ENCODE results near the gene POLR2L.
A peak's percentile ranks its signal among the peaks of the same experiment; 100 is the strongest.

The POLR2L gene

GRCh38 chr11:842370-843002, at the start of gene POLR2L, which contains the start of gene TSPAN4:
POLR2L (minus strand) TSS chr11:842529; CDS start chr11:842508, 21 bp downstream.
TSPAN4 (plus strand) TSS chr11:842852; CDS start chr11:850305, 7,453 bp downstream.
- Mint-ChIP-seq H3K27ac (peak within 1 kb of the TSS; percentile 85), H3K4me3 (peak within 1 kb of the TSS; percentile 90), H3K36me3 (ENCODE audit: low read depth) (peaks cover 11% of the 10 kb centered on the region), H3K9me3 (no peaks in the 10 kb centered on the region), H3K4me1 (ENCODE audit: low read depth) (peaks cover 10% of the 10 kb centered on the region), H3K27me3 (ENCODE audit: low read depth) (no peaks in the 10 kb centered on the region)
- peak; percentile 87 for DNase-seq (ENCODE audit: low spot score)

- H3K4me3 Mint-ChIP-seq = no peak overlapping the region
- H3K27ac Mint-ChIP-seq = no peak overlapping the region
- peaks cover 3% of the 10 kb centered on the region for H3K36me3 Mint-ChIP-seq (ENCODE audit: low read depth)
These were observed 48.6 kb upstream of the POLR2L start for GRCh38 chr11:890794-891540.

GRCh38 chr11:889687-890475, 47.6 kb upstream of the POLR2L start:
- H3K9me3 Mint-ChIP-seq = no peaks in the 10 kb centered on the region
- H3K36me3 Mint-ChIP-seq (ENCODE audit: low read depth) = peaks cover 3% of the 10 kb centered on the region
- H3K4me3 Mint-ChIP-seq = no peak overlapping the region
- H3K27me3 Mint-ChIP-seq (ENCODE audit: low read depth) = no peaks in the 10 kb centered on the region
- H3K4me1 Mint-ChIP-seq (ENCODE audit: low read depth) = no peaks in the 10 kb centered on the region
- no peak overlapping the region for H3K27ac Mint-ChIP-seq
- DNase-seq (ENCODE audit: low spot score) = no peak

More at GRCh38 chr11:890794-891540, 48.6 kb upstream of the POLR2L start:
- DNase-seq (ENCODE audit: low spot score) = no peak
- no peaks in the 10 kb centered on the region for H3K27me3 Mint-ChIP-seq (ENCODE audit: low read depth)
- H3K9me3 Mint-ChIP-seq = no peaks in the 10 kb centered on the region
- no peaks in the 10 kb centered on the region for H3K4me1 Mint-ChIP-seq (ENCODE audit: low read depth)

- H3K27ac Mint-ChIP-seq = no peak overlapping the region
- no peaks in the 10 kb centered on the region for H3K9me3 Mint-ChIP-seq
- H3K4me1 Mint-ChIP-seq (ENCODE audit: low read depth) = no peaks in the 10 kb centered on the region
- H3K27me3 Mint-ChIP-seq (ENCODE audit: low read depth) = no peaks in the 10 kb centered on the region
- H3K36me3 Mint-ChIP-seq (ENCODE audit: low read depth) = peaks cover 3% of the 10 kb centered on the region
- no peak for DNase-seq (ENCODE audit: low spot score)
- H3K4me3 Mint-ChIP-seq = no peak overlapping the region
These were observed 46.9 kb upstream of the POLR2L start for GRCh38 chr11:889257-889656.

- Mint-ChIP-seq H3K4me1 (ENCODE audit: low read depth) (no peaks in the 10 kb centered on the region), H3K9me3 (no peaks in the 10 kb centered on the region), H3K36me3 (ENCODE audit: low read depth) (peaks cover 3% of the 10 kb centered on the region), H3K4me3 (no peak overlapping the region), H3K27me3 (ENCODE audit: low read depth) (no peaks in the 10 kb centered on the region), H3K27ac (no peak overlapping the region)
- no peak for DNase-seq (ENCODE audit: low spot score)
These were observed 46.2 kb upstream of the POLR2L start for GRCh38 chr11:888310-889212.

GRCh38 chr11:887589-887988, 45.3 kb upstream of the POLR2L start:
- Mint-ChIP-seq H3K27me3 (ENCODE audit: low read depth) (no peaks in the 10 kb centered on the region), H3K9me3 (no peaks in the 10 kb centered on the region), H3K4me1 (ENCODE audit: low read depth) (no peaks in the 10 kb centered on the region), H3K27ac (no peak overlapping the region), H3K36me3 (ENCODE audit: low read depth) (peaks cover 4% of the 10 kb centered on the region), H3K4me3 (no peak overlapping the region)
- no peak for DNase-seq (ENCODE audit: low spot score)

- DNase-seq (ENCODE audit: low spot score) = no peak
- Mint-ChIP-seq H3K27me3 (ENCODE audit: low read depth) (no peaks in the 10 kb centered on the region), H3K4me1 (ENCODE audit: low read depth) (no peaks in the 10 kb centered on the region), H3K4me3 (no peak overlapping the region), H3K9me3 (no peaks in the 10 kb centered on the region), H3K36me3 (ENCODE audit: low read depth) (peaks cover 8% of the 10 kb centered on the region), H3K27ac (no peak overlapping the region)
These were observed 44.2 kb upstream of the POLR2L start for GRCh38 chr11:886568-886967.

- Mint-ChIP-seq H3K4me1 (ENCODE audit: low read depth) (no peaks in the 10 kb centered on the region), H3K36me3 (ENCODE audit: low read depth) (peaks cover 8% of the 10 kb centered on the region), H3K27me3 (ENCODE audit: low read depth) (no peaks in the 10 kb centered on the region), H3K4me3 (no peak overlapping the region), H3K27ac (no peak overlapping the region), H3K9me3 (no peaks in the 10 kb centered on the region)
- no peak for DNase-seq (ENCODE audit: low spot score)
These were observed 42.3 kb upstream of the POLR2L start for GRCh38 chr11:884578-885070.

GRCh38 chr11:883527-883926, 41.2 kb upstream of the POLR2L start:
- H3K36me3 Mint-ChIP-seq (ENCODE audit: low read depth) = peaks cover 11% of the 10 kb centered on the region
- H3K9me3 Mint-ChIP-seq = no peaks in the 10 kb centered on the region
- H3K4me3 Mint-ChIP-seq = no peak overlapping the region
- no peaks in the 10 kb centered on the region for H3K4me1 Mint-ChIP-seq (ENCODE audit: low read depth)
- no peaks in the 10 kb centered on the region for H3K27me3 Mint-ChIP-seq (ENCODE audit: low read depth)
- DNase-seq (ENCODE audit: low spot score) = no peak
- no peak overlapping the region for H3K27ac Mint-ChIP-seq

- no peaks in the 10 kb centered on the region for H3K4me1 Mint-ChIP-seq (ENCODE audit: low read depth)
- no peak overlapping the region for H3K4me3 Mint-ChIP-seq
- peaks cover 11% of the 10 kb centered on the region for H3K36me3 Mint-ChIP-seq (ENCODE audit: low read depth)
- H3K9me3 Mint-ChIP-seq = no peaks in the 10 kb centered on the region
- no peak overlapping the region for H3K27ac Mint-ChIP-seq
- DNase-seq (ENCODE audit: low spot score) = no peak
- no peaks in the 10 kb centered on the region for H3K27me3 Mint-ChIP-seq (ENCODE audit: low read depth)
These were observed 40.3 kb upstream of the POLR2L start for GRCh38 chr11:882596-882995.

- Mint-ChIP-seq H3K36me3 (ENCODE audit: low read depth) (peaks cover 8% of the 10 kb centered on the region), H3K27me3 (ENCODE audit: low read depth) (no peaks in the 10 kb centered on the region), H3K27ac (no peak overlapping the region), H3K4me1 (ENCODE audit: low read depth) (no peaks in the 10 kb centered on the region), H3K4me3 (no peak overlapping the region), H3K9me3 (no peaks in the 10 kb centered on the region)
- DNase-seq (ENCODE audit: low spot score) = no peak
These were observed 38.1 kb upstream of the POLR2L start for GRCh38 chr11:880447-880846.

GRCh38 chr11:877565-877964, 35.2 kb upstream of the POLR2L start:
- Mint-ChIP-seq H3K4me3 (no peak overlapping the region), H3K27ac (no peak overlapping the region), H3K9me3 (no peaks in the 10 kb centered on the region), H3K36me3 (ENCODE audit: low read depth) (peaks cover 7% of the 10 kb centered on the region), H3K4me1 (ENCODE audit: low read depth) (no peaks in the 10 kb centered on the region), H3K27me3 (ENCODE audit: low read depth) (no peaks in the 10 kb centered on the region)
- peak; percentile 12 for DNase-seq (ENCODE audit: low spot score)

- DNase-seq (ENCODE audit: low spot score) = no peak
- Mint-ChIP-seq H3K27ac (no peak overlapping the region), H3K36me3 (ENCODE audit: low read depth) (peaks cover 3% of the 10 kb centered on the region), H3K27me3 (ENCODE audit: low read depth) (no peaks in the 10 kb centered on the region), H3K4me1 (ENCODE audit: low read depth) (no peaks in the 10 kb centered on the region), H3K9me3 (no peaks in the 10 kb centered on the region), H3K4me3 (no peak overlapping the region)
These were observed 34.2 kb upstream of the POLR2L start for GRCh38 chr11:876545-876944.
